ENCODE measurements around the gene USP47. TPM values are rescaled to one million over a fixed set of nuclear protein-coding genes. Genes with fewer than 3 reads are reported as not detected.

Gene USP47
- total and polyA plus RNA-seq, 7 donors: 10.6 to 105 (median 84.9) TPM

GRCh38 chr11:11966826-11967668 lies 125.3 kb downstream of the USP47 start:
- 64 to 80% methylated on average over 15 of the region's 15 CpGs for WGBS, 2 donors
- Histone ChIP-seq H3K9me3 (no peaks in the 10 kb centered on the region), H3K4me1 (peaks cover 0 to 28% (median 17%) of the 10 kb centered on the region in 4 donors), H3K36me3 (no peaks in the 10 kb centered on the region), H3K27me3 (no peaks in the 10 kb centered on the region), H3K4me3 (no peak overlapping the region), H3K27ac (no peak overlapping the region)
- intact Hi-C loops (cut with DNase I): no loop called here
- TF ChIP-seq CTCF (IDR thresholded peaks at IDR 0.05): peak in 3 of 4 experiments; percentile 42 to 59 (median 45)
- TF ChIP-seq POLR2A (IDR thresholded peaks at IDR 0.05): no peak
- TF ChIP-seq EP300 (IDR thresholded peaks at IDR 0.05): no peak
- peak; percentile 77 for DNase-seq

GRCh38 chr11:11967669-11968510 lies 126.1 kb downstream of the USP47 start:
- intact Hi-C loops (cut with DNase I): no loop called here

GRCh38 chr11:11968511-11969280 lies 126.9 kb downstream of the USP47 start:
- H3K4me1 ChIP-seq: peaks cover 0 to 41% (median 32%) of the 10 kb centered on the region in 4 donors

More at GRCh38 chr11:11967669-11968510, 126.1 kb downstream of the USP47 start:
- Histone ChIP-seq H3K27me3 (no peaks in the 10 kb centered on the region), H3K27ac (no peak overlapping the region), H3K4me1 (peaks cover 0 to 36% (median 26%) of the 10 kb centered on the region in 4 donors), H3K9me3 (no peaks in the 10 kb centered on the region), H3K36me3 (no peaks in the 10 kb centered on the region), H3K4me3 (no peak overlapping the region)
- no peak for TF ChIP-seq EP300 (IDR thresholded peaks at IDR 0.05)
- TF ChIP-seq POLR2AphosphoS5 (IDR thresholded peaks at IDR 0.05): no peak
- no peak for TF ChIP-seq CTCF (IDR thresholded peaks at IDR 0.05)
- no peak for TF ChIP-seq POLR2A (IDR thresholded peaks at IDR 0.05)
- DNase-seq: peak; percentile 58
- WGBS, 2 donors: 90 to 92% methylated on average over 11 of the region's 11 CpGs

GRCh38 chr11:11969380-11970215 lies 127.8 kb downstream of the USP47 start:
- Histone ChIP-seq H3K36me3 (no peaks in the 10 kb centered on the region), H3K27me3 (no peaks in the 10 kb centered on the region), H3K27ac (peak overlapping the region; percentile 1 to 32 (median 4)), H3K4me1 (peaks cover 0 to 43% (median 32%) of the 10 kb centered on the region in 4 donors), H3K4me3 (no peak overlapping the region), H3K9me3 (no peaks in the 10 kb centered on the region)
- no peak for TF ChIP-seq EP300 (IDR thresholded peaks at IDR 0.05)
- peak in 1 of 4 donors; percentile 8 for TF ChIP-seq POLR2AphosphoS5 (IDR thresholded peaks at IDR 0.05)
- DNase-seq: peak; percentile 71
- intact Hi-C loops (cut with DNase I): loop anchor here (5.0 kb wide), 1 partner anchor 42 kb away; no protein-coding TSS in a partner anchor
- WGBS, 2 donors: 93 to 94% methylated on average over 19 of the region's 19 CpGs

More at GRCh38 chr11:11968511-11969280, 126.9 kb downstream of the USP47 start:
- no peak for TF ChIP-seq POLR2AphosphoS5 (IDR thresholded peaks at IDR 0.05)
- intact Hi-C loops (cut with DNase I): no loop called here
- H3K27me3 ChIP-seq: no peaks in the 10 kb centered on the region
- H3K36me3 ChIP-seq: no peaks in the 10 kb centered on the region
- peak; percentile 56 for DNase-seq
- peak overlapping the region in 1 of 4 donors; percentile 32 for H3K27ac ChIP-seq
- H3K9me3 ChIP-seq: no peaks in the 10 kb centered on the region
- no peak overlapping the region for H3K4me3 ChIP-seq
- 83 to 85% methylated on average over 11 of the region's 11 CpGs for WGBS, 2 donors

GRCh38 chr11:11970556-11970955 lies 128.8 kb downstream of the USP47 start:
- no peak for DNase-seq
- Histone ChIP-seq H3K27ac (peak overlapping the region in 1 of 4 donors; percentile 1), H3K27me3 (no peaks in the 10 kb centered on the region), H3K4me1 (peaks cover 0 to 50% (median 40%) of the 10 kb centered on the region in 4 donors), H3K9me3 (no peaks in the 10 kb centered on the region), H3K4me3 (no peak overlapping the region), H3K36me3 (no peaks in the 10 kb centered on the region)
- TF ChIP-seq POLR2A (IDR thresholded peaks at IDR 0.05) (no peak), CTCF (IDR thresholded peaks at IDR 0.05) (no peak), EP300 (IDR thresholded peaks at IDR 0.05) (no peak), POLR2AphosphoS5 (IDR thresholded peaks at IDR 0.05) (no peak)
- intact Hi-C loops (cut with DNase I): loop anchor here (5.0 kb wide), 1 partner anchor 43 kb away; no protein-coding TSS in a partner anchor
- 75 to 97% methylated on average over 2 of the region's 2 CpGs for WGBS, 2 donors
